IPS-NIHi11 (cell line): ENCODE measurements around the gene ZNF23.
"Not testable (repeated sequence)": the region's sequence is repeated elsewhere in the genome, so short reads cannot be mapped to it uniquely, and the experiment has no call there.

Source experiments
- DNase-seq: peaks from one replicate; pipeline ENCODE4 v3.0.0; 2012; ENCODE audit warnings: mixed read lengths, low spot score

Gene ZNF23

DNA sequence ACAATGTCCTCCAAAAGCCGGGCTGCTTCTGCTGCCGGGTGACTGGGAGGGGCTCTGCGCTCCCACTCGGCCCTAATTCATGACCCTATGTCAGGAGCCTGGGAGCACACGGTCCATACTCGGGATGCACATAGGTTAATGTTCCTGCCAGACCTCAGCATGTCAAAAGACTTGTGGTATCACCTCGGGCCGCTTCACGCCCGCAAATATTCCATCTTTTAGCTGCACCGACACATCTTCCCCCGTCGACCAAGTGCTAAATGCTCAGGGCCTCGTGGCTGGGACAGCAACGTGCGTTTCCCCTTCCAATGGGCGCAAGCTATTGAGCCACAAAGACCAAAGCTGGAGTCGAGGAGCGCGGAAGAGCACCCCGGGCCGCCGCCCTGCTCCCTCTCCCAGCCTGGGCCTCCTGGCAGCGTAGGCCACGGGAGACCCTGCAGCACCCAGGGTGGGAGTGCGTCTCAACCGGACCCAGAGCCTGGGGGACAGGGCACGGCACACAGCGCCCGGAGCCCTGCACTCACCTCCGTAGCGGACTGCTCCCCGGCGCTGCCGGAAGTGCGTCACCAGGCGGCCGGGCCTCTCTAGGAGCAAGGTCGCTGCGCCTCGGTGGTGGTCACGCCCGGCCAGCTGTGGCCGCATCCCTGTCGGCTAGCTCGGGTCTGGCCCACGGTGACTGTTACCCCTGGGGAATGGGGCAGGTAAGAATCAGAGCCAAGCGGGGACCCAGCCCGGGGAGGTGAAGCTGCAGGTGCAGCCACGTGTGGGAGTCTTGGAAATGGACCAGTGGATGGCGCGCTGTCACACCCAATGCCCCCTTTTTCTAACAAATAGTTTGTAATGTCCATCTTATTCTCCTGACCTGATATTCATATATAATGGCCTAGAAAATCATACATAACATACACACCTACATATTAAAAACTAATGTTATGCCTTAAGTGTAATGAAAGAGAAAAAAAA is at the start of gene ZNF23:
TSS of gene ZNF23 (minus strand) at position 562 of the 963 bp plus-strand sequence. CDS start 5,451 bp downstream, outside the sequence.
- peak; percentile 94 for DNase-seq

DNA sequence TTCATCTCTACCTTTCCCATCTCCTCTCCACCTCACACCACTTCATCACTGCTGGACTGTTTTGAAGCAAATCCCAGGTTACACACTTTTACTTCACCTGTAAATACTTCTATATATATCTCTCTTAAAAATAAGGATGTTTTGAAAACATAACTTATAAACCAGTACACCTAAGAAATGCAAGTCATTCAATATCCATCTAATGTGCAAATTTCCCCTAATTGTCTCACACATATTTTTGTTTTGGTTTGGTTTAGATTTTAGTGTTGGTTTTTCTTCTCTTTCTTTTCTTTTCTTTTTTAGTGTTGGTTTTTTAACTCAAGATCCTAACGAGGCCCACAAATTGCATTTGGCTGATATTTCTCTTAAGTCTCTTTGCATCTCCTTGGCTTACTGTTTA is 45.0 kb upstream of the ZNF23 start:
- no peak for DNase-seq

DNA sequence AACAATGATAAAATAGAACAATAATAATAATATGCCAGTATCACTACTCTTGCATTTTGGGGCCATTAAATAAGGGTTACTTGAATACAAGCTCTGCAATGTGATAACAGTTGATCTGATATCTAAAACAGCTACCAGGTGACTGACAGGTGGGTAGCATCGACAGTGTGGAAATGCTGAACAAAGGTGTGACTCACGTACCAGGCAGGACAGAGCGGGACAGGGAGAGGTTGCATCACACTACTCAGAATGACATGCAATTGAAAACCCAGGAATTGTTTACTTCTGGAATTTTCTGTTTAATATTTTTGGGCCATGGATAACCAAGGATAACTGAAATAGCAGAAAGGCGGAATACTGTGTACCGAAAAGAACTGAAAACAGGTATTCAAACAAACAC is 42.9 kb upstream of the ZNF23 start:
- DNase-seq: no peak

DNA sequence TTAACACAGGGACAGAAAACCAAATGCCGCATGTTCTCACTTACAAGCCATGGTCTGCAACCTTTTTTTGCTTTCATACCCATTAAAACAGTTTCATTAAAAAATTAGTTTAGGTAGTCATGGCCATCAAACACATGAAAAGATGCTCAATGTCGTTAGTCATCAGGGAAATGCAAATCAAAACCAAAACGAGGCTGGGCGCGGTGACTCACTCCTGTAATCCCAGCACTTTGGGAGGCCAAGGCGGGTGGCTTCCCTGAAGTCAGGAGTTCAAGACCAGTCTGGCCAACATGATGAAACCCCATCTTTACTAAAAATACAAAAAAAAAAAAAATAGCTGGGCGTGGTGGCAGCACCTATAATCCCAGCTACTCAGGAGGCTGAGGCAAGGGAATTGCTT is 42.0 kb upstream of the ZNF23 start:
- not testable (repeated sequence) for DNase-seq

DNA sequence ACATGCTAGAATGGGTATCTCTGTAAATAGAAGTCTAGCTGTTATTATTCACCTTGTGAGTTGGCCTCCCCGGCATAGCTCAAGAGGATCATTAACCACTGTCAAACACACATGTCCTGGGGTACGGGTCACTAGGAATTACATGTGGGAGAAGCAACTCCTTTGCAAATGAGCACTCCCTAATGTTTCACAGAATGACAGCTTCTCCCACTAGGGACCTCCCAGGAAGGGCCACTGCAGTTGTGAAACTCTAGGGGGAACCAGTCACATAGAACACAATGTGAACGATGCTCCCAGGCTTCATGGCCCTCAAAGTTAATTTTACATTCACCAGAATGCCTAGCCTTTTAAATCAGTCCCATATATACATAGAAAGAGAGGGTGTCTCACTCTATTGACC is 39.5 kb upstream of the ZNF23 start:
- DNase-seq: no peak

DNA sequence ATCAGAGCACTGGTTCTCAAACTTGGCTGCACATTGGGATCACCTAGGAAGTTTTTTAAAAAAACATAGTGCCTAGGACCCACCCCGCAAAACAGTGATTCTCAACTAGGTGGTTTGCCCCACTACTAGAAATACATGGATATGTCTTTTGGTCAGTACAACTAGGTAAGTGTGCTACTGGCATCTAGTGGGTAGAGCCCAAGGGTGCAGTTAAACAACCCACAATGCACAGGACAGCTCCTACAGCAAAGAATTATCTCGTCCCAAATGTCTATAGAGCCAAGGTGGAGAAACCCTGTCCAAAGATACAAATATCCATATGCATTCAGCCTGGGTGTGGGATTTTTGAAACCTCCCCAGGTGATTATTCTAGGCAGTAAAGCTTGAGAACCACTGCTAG is 38.9 kb upstream of the ZNF23 start:
- no peak for DNase-seq

DNA sequence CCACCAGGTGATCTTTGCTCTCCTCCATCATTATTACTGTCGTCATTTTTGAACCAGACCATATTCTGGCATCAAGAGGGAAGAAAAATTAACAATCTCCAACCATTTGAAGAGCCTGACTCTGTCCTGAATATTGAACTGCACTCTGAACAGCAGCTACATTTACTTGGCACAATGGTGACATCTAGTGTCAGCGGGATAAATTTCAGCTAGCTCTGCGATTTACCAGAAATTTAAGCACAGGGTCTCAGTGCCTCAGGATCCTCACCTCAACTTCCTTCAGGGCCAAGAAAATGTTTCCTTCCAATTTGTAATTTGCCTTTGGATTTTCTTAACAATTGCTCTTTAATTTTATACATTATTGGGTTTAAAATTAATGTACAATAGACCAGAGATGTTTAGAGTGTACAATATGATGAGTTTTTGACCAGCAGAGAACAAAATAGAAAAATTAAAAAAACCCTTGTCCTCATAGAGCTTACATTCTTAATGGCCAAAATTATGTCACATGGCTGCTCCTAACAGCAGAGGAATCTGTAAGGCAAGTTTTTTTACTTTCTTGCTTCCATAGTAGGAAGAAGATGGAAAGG is 37.8 kb upstream of the ZNF23 start:
- DNase-seq: peak; percentile 67

DNA sequence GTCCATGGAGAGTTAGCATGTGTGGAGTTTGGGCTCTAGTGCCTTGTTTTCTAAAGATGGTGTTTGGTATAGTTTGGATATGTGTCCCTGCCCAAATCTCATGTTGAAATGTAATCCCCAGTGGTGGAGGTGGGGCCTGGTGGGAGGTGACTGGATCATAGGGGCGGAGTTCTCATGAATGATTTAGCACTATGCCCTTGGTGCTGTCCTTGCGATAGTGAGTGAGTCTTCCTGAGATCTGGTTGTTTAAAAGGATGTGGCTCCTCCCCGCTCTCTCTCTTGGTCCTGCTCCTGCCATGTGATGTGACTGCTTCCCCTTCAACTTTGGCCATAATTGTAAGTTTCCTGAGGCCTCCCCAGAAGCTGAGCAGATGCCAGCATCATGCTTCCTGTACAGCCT is 36.0 kb upstream of the ZNF23 start:
- no peak for DNase-seq

DNA sequence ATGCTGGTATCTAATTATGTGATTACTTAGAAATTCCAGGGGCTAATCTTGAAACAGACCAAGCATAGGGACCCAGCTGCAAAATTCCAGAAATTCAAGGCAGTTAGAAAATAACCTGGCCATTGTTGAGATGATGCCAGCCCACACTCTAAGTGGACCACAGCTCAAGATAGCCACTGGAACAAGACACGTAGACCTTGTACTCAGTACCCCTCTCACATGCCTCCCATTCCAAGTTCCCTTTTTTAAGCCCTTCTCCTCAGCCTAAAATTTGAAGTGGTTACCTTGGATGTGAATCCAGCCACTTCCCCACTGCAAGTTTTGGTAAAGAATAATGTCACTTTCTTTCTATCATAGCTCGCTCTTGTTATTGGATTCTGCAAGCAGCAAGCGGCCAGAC is 31.2 kb upstream of the ZNF23 start:
- no peak for DNase-seq

DNA sequence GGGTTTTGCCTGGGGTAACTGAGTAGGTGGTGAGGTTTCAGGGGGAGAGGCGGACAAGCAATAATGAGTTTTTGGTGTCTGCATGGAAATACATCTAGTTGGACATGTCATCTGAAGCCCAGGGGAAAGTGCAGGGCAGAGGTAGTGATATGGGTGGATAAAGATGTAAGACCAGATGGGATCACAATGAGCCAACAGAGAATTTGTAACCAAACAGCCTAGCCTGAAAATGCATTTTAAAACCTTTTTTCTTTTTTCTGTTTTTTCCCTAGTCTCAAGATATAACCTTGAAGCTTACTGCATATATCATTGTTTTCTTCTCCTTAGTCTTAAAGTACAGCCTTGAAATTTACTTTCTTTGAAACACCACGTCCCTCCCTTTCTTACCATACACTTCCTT is 30.7 kb upstream of the ZNF23 start:
- no peak for DNase-seq

DNA sequence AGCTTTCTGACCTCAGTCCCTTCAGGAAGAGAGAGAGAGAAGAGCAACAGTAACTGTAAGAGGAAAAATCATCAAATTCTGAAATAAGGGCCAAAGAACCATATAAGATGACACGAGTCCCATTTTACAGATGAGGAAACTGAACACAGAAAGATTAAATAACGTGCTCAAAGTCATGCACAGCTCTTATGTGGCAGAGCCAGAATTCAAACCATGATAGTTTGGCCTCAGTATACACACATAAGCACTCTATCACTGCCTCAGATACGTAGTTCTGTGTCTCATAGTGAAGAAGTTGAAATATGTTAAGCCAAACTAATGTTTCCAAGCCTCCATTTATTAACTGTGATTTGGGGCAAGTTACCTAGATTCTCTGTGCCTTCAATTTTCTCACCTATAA is 29.0 kb upstream of the ZNF23 start:
- DNase-seq: no peak

DNA sequence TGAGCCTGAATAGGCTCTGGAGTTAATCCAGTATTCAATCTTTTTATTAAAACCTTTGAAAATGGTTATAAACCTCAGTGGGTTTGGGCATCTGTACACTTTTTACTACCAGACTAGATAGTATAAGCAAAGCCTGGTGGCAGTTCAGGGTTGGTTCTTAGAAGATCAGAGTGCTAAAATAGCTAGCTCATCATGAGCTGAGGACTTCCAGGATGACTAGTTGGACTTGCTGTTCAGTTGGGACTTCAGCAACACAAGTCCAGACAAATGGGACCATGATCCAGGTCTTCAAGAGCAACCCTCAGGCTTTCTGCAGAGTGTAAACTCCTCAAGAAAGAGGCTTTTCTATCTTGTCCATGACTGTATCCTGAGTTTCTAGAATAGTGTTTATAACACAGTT is 28.3 kb upstream of the ZNF23 start:
- no peak for DNase-seq

DNA sequence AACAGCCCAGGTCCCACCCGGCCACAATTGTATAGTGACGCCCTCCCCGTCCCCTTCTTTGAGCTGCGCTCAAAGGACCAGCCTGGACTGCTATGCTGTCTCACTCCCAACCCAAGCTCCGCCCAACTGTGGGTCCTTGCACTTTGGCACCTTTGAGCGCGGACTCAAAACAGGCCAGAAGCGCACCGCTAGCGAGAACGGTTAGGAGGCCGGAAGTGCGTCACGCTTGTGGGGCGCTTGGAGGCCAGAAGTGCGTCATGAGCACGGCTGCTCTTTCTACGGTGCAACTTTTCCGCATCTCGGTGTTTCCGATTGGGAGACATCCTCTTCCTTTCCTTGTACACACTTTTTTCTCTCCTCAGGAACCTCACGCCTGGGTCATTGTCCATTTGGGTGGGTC is 27.1 kb upstream of the ZNF23 start, which contains the start of gene ZNF19:
TSS of gene ZNF19 (minus strand) at position 203 of the 400 bp plus-strand sequence. CDS start 7,210 bp downstream, outside the sequence.
- DNase-seq: no peak

DNA sequence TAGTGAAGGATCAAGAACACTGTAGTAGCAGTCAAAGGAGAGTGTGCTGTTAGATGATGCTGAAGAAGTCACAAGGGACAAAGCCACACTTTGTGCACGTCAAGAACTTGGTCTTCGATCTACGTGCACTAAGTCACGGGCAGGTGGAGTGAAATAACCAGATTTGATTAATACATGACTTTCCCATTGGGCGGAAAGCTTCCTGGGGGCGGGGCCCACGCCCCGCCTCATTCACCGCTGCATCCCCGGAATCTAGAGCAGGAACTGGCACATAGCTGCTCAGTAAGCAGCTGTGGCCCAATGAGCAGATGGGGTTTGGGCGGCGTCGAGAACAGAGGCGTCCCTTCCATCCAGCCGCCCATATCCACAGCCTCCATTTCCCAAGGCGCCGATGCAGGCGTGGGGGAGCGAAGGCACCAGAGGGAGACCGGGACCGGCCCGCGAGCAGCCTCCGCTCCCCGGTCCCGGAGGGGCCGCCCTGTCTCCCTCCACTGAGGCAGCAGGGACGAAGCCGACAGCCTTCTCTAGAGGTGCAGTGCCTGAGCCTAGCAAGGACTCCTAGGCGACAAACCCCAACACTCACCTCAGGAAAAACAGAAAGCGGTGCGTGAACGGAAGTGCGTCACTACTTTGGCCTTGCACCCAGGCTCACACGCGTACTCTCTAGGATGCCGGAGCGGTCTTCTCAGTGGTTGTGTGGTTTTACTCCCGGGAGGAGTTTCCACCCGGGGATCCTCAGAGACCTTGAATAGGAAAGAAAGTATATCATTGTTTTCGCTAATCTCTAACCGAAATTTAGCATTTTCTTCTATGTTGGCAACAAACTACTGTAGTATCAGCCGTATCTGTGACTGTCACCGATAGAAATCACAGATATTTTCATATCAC is 22.2 kb upstream of the ZNF23 start:
- peak; percentile 75 for DNase-seq

DNA sequence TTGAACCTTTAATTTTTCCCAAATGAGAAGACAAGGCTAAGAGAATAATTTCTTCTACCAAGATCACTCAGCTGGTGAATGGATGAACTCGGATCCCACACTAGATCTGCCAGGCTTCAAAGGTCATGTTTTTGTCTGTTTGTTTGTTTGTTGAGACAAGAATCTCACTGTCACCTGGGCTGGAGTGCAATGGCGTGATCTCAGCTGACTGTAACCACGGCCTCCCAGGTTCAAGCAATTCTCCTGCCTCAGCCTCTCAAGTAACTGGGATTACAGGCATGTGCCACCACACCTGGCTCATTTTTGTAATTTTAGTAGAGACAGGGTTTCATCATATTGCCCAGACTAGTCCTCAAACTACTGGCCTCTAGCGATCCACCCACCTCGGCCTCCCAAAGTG is 20.5 kb upstream of the ZNF23 start:
- DNase-seq: no peak

DNA sequence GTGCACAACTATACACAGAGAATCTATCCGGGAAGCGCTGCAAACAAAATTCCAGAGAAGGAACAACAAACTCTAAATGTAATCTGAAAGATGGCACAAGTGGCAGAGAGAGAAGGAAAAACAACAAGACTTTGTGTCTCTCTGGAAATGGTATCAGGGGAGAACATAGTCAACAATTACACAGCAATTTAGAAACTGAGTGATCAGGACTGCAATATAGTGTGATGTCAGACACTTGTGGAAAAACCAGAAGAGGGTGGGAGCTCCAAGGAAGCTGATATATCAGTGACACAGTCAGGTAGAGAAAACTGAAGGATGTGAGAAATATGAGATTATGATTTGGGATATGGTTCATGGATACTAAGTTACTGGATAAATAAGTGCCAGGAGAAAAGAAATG is 18.9 kb upstream of the ZNF23 start:
- no peak for DNase-seq

DNA sequence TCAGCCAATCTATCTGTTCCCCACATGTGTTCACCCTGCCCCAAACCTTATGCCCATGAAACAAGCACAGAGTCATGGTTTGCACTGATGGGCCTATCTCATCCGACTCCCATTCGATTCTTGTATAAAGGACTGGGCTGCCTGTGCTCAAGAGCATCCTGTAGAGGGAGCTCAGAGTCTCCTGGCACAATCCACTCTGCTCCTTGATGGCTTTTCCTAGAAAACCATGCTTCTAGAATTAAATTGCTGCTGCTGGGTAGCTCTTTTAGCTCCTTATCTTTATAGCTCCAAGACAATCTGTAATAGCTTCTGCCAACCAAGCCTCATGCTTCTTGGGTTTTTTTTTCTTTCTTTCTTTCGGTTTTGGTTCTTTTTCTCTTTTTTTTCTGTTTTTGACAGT is 17.4 kb upstream of the ZNF23 start:
- DNase-seq: peak; percentile 54

DNA sequence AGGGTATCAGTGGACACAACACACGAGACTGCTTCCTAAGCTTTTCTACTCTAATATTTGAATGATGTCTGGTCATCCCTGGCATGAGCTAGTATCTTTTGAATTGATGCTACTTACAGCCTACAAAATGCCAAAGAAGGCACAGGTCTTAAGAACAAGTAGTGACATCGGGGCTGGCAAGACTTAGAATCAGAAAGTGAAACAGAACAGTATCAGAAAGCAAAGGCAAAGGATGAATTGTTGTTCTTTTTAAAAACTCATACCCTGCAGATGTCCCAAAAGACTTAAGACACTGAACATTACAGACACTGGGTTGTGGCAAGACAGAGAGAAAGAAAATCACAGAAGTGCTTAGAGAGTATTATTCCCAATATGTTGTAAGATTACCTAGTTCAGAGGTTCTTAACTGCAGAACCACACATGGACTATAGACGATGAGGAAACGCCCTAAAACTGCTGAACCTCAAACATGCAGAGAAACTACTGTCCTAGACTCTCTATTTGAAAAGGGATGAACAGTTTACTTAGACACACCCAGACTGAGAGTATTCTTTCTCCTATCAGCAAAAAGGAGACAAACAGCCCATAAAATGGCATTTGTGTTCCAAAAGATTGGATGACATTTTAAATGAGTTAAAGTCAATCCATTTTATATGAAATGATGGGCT is 14.5 kb upstream of the ZNF23 start:
- DNase-seq: no peak

DNA sequence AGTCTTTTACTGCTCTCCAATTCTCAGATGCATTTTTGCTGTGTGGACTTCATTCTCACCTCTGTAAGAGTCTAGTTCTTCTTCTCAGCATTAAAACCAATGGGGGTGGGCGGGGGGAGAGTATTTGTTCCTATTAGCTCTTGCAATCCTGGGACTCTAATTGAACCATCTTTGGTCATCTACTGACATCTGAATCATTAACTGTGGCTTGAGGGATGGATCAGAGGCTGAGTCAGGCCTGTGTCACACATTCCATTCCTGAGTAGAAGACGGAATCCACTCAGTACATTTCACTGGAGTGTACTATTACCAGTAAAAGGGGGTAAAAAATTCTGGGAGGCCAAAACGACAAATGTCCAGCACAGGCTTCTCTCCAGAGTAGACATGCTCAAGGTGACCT is 12.8 kb upstream of the ZNF23 start:
- DNase-seq: no peak

DNA sequence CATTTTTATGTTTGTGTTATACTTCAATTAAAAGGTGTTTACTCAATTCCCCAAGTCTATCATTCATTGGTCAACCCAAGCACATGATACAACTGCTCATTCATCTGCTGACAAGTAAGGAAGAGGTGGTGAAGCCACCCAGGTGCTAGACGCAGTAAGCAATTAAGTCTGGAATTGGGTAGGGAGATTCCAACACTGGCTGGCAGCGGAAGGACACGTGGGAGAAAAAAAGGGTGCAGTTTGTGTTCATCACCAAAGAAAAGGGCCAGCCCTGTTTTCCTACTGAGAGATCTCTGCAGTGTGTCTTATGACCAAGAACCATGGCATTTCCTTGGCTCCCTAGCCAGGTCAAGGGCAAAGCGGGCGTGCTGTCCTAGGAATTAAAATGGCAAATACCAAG is 11.8 kb upstream of the ZNF23 start:
- no peak for DNase-seq

DNA sequence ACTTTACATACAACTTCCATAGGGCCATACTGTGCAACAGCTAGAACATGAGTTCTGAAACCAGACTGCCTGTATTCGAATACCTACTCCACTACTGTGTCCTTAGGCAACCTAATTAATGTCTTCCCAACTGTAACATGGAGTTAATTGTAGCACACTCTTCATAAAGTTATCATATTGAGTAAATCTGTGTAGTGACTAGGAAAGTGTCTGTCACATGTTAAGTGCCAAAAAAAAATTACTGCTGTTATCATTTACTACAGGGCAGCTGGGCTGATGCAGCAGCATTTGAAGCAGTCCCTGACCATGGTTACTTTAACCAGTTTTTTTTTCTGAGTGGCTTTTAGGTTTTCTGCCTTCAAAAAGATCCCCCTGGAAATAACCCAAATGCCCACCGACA is 10.9 kb upstream of the ZNF23 start:
- no peak for DNase-seq

DNA sequence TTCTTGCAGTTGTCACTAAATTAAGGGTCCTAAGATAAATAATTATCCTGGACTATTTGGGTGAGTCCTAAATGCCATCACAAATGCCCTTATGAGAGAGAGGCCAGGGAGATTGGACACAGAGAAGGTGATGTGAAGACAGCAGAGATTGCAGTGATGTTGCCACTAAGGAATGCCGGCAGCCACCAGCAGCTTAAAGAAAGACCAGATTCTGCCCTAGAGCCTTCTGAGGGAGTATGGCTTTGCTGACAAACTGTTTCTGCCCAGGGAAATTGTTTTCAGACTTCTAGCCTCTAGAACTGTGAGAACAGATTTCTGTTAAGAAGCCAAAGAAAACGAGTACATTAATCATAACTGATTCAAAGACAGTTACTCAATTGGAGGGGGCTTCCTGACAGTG is 10.0 kb upstream of the ZNF23 start:
- no peak for DNase-seq
